ENCODE results near the gene LTK.
"Not testable (repeated sequence)": the region's sequence is repeated elsewhere in the genome, so short reads cannot be mapped to it uniquely, and the experiment has no call there.

LTK gene

GRCh38 chr15:41480396-41481140 is 33.1 kb downstream of the LTK start:
- Histone ChIP-seq H3K36me3 (peaks cover 67% of the 10 kb centered on the region), H3K27ac (no peak overlapping the region), H3K27me3 (ENCODE audit: insufficient read depth, low read depth, severe bottlenecking) (no peaks in the 10 kb centered on the region), H3K9me3 (ENCODE audit: severe bottlenecking) (no peaks in the 10 kb centered on the region), H3K4me3 (ENCODE audit: low read depth, low read length) (no peak overlapping the region)
- no peak for TF ChIP-seq CTCF (IDR thresholded peaks at IDR 0.05; ENCODE audit: low read depth, low read length)
- no peak for DNase-seq

- H3K36me3 ChIP-seq: peaks cover 84% of the 10 kb centered on the region
- H3K4me3 ChIP-seq (ENCODE audit: low read depth, low read length): no peak overlapping the region
- no peaks in the 10 kb centered on the region for H3K9me3 ChIP-seq (ENCODE audit: severe bottlenecking)
- no peak for DNase-seq
- TF ChIP-seq CTCF (IDR thresholded peaks at IDR 0.05; ENCODE audit: low read depth, low read length): no peak
- no peaks in the 10 kb centered on the region for H3K27me3 ChIP-seq (ENCODE audit: insufficient read depth, low read depth, severe bottlenecking)
- no peak overlapping the region for H3K27ac ChIP-seq
Measured at GRCh38 chr15:41476416-41477048, 37.1 kb downstream of the LTK start.

- DNase-seq: no peak
- Histone ChIP-seq H3K27me3 (ENCODE audit: insufficient read depth, low read depth, severe bottlenecking) (no peaks in the 10 kb centered on the region), H3K9me3 (ENCODE audit: severe bottlenecking) (no peaks in the 10 kb centered on the region), H3K4me3 (ENCODE audit: low read depth, low read length) (no peak overlapping the region), H3K27ac (no peak overlapping the region), H3K36me3 (peaks cover 85% of the 10 kb centered on the region)
- no peak for TF ChIP-seq CTCF (IDR thresholded peaks at IDR 0.05; ENCODE audit: low read depth, low read length)
Measured at GRCh38 chr15:41474941-41475340, 38.7 kb downstream of the LTK start.

GRCh38 chr15:41474436-41474835 is 39.2 kb downstream of the LTK start:
- no peak for TF ChIP-seq CTCF (IDR thresholded peaks at IDR 0.05; ENCODE audit: low read depth, low read length)
- H3K27me3 ChIP-seq (ENCODE audit: insufficient read depth, low read depth, severe bottlenecking): no peaks in the 10 kb centered on the region
- H3K9me3 ChIP-seq (ENCODE audit: severe bottlenecking): no peaks in the 10 kb centered on the region
- no peak for DNase-seq
- peaks cover 85% of the 10 kb centered on the region for H3K36me3 ChIP-seq
- H3K27ac ChIP-seq: no peak overlapping the region
- H3K4me3 ChIP-seq (ENCODE audit: low read depth, low read length): no peak overlapping the region

- Histone ChIP-seq H3K4me3 (ENCODE audit: low read depth, low read length) (no peak overlapping the region), H3K9me3 (ENCODE audit: severe bottlenecking) (no peaks in the 10 kb centered on the region), H3K27ac (no peak overlapping the region), H3K27me3 (ENCODE audit: insufficient read depth, low read depth, severe bottlenecking) (no peaks in the 10 kb centered on the region), H3K36me3 (peaks cover 85% of the 10 kb centered on the region)
- DNase-seq: no peak
- TF ChIP-seq CTCF (IDR thresholded peaks at IDR 0.05; ENCODE audit: low read depth, low read length): no peak
Measured at GRCh38 chr15:41473418-41473817, 40.2 kb downstream of the LTK start.

GRCh38 chr15:41469644-41470043 is 44.0 kb downstream of the LTK start:
- not testable (repeated sequence) for H3K4me3 ChIP-seq (ENCODE audit: low read depth, low read length); DNase-seq
- H3K36me3 ChIP-seq: peaks cover 87% of the 10 kb centered on the region

More at GRCh38 chr15:41469644-41470043, 44.0 kb downstream of the LTK start:
- H3K9me3 ChIP-seq (ENCODE audit: severe bottlenecking); H3K27me3 ChIP-seq (ENCODE audit: insufficient read depth, low read depth, severe bottlenecking); H3K27ac ChIP-seq: not testable (repeated sequence)
